Measurements from ENCODE around the gene PPP4R2. TPM values are rescaled to one million over a fixed set of nuclear protein-coding genes. Genes with fewer than 3 reads are reported as not detected.

PPP4R2 gene
- total and polyA plus RNA-seq, 2 of the 4 experiments (the other 2 are of a cell fraction), result 13.5 to 31.4 TPM

- no CpG with 5 or more reads among the region's 2 CpGs for WGBS, 2 experiments (ENCODE audit: extremely low coverage in 2 of 2, insufficient read length in 1 of 2)
- H4K20me1 ChIP-seq (ENCODE audit: insufficient read depth, low read length), result peaks cover 99% of the 10 kb centered on the region
Measured at GRCh38 chr3:73031573-73032103, 35.0 kb downstream of the PPP4R2 start.

More at GRCh38 chr3:73031573-73032103, 35.0 kb downstream of the PPP4R2 start:
- H2BK5ac ChIP-seq (ENCODE audit: low read depth, low read length, poor library complexity, severe bottlenecking), result no peak overlapping the region
- no peak overlapping the region for H2AK5ac ChIP-seq (ENCODE audit: low read depth, low read length)
- ChIA-PET CTCF (interaction anchor here (0.6 kb wide), 1 partner anchor 77 kb away, joined by 4 read pairs; no protein-coding TSS in a partner anchor), POLR2A (ENCODE audit: unreplicated experiment) (no interaction called here)
- no TSS peak for BruUV-seq (replicated peaks)
- intact Hi-C loops (cut with micrococcal nuclease), result no loop called here
- no peak overlapping the region for H3K4ac ChIP-seq (ENCODE audit: low read depth, low read length)
- no peak overlapping the region for H3K14ac ChIP-seq (replicated peaks; ENCODE audit: low read depth, low read length)
- DNase-seq (no peak), ATAC-seq (ENCODE audit: low read depth) (no peak)
- peaks cover 12% of the 10 kb centered on the region for H3K9me1 ChIP-seq (ENCODE audit: insufficient read depth, low read length)
- H3K23ac ChIP-seq (ENCODE audit: low read depth, low read length), result no peak overlapping the region
- no peaks in the 10 kb centered on the region for H3K36me3 ChIP-seq (ENCODE audit: control insufficient read depth, insufficient read depth, low read length)
- dilution Hi-C loops (cut with HindIII; ENCODE audit: low sequenced_read_pairs, unreplicated experiment), result no loop called here
- no peak overlapping the region for H3K56ac ChIP-seq (ENCODE audit: extremely low read depth, insufficient read depth, low read length)
- no peak for TF ChIP-seq RCOR1 (IDR thresholded peaks at IDR 0.05; ENCODE audit: insufficient replicate concordance, low read length)
- TF ChIP-seq CTCF (conservative IDR thresholded peaks at IDR 0.05; ENCODE audit: low read depth, low read length), result no peak
- TF ChIP-seq CHD1 (IDR thresholded peaks at IDR 0.05; ENCODE audit: low read depth, low read length), result no peak
- no peak for TF ChIP-seq POLR2A (IDR thresholded peaks at IDR 0.05; ENCODE audit: low read depth, low read length)
- no peak for TF ChIP-seq NFE2L2 (IDR thresholded peaks at IDR 0.05; ENCODE audit: low read depth, low read length)
- no peak overlapping the region for H2BK20ac ChIP-seq (ENCODE audit: low read depth, low read length)
- peaks cover 16 to 74% of the 10 kb centered on the region in 2 experiments; a peak in 2 of 4 replicates for H3K79me1 ChIP-seq (ENCODE audit: low read depth in 1 of 2, low read length in 2 of 2)
- H3K18ac ChIP-seq (ENCODE audit: low read depth, low read length), result no peak overlapping the region
- no peak overlapping the region for H3K4me2 ChIP-seq (ENCODE audit: low read depth, low read length)
- H4K91ac ChIP-seq (ENCODE audit: insufficient read depth, low read depth, low read length), result no peak overlapping the region
- in situ Hi-C loops (cut with MboI; ENCODE audit: low sequenced_read_pairs), result no loop called here
- H3K27ac ChIP-seq (ENCODE audit: insufficient read depth, low read length), result no peak overlapping the region
- H4K8ac ChIP-seq (ENCODE audit: low read depth in 2 of 2, low read length in 2 of 2), result no peak overlapping the region
- no peak overlapping the region for H2AK9ac ChIP-seq (replicated peaks; ENCODE audit: low read depth, low read length, poor library complexity)
- H3K9me3 ChIP-seq (ENCODE audit: control insufficient read depth, insufficient read depth, low read length), result no peaks in the 10 kb centered on the region
- H2AFZ ChIP-seq (replicated peaks; ENCODE audit: low read length, poor library complexity), result no peak overlapping the region
- H4K5ac ChIP-seq (ENCODE audit: low read depth, low read length), result no peak overlapping the region
- H3K4me1 ChIP-seq (ENCODE audit: control insufficient read depth, insufficient read depth, low read length), result peaks cover 14% of the 10 kb centered on the region
- no peak overlapping the region for H2BK15ac ChIP-seq (ENCODE audit: low read depth, low read length)
- no peaks in the 10 kb centered on the region for H3K27me3 ChIP-seq (ENCODE audit: control insufficient read depth, insufficient read depth, low read length)
- H3K9ac ChIP-seq (ENCODE audit: low read depth, low read length), result no peak overlapping the region
- no peak overlapping the region for H2BK120ac ChIP-seq (ENCODE audit: low read depth, low read length)
- H3K4me3 ChIP-seq (ENCODE audit: insufficient read depth, low read depth, low read length), result no peak overlapping the region
